NOMO-1 treated with DMSO at 0.1 percent for 48 hours (cell line): ENCODE results near the gene ATF6.

Source experiments
- DNase-seq: peaks from one replicate; lab custom pipeline; 2025; ENCODE audit not compliant: unreplicated experiment; lab: John Stamatoyannopoulos, UW

Gene ATF6

GRCh38 chr1:161933592-161934588, 167.8 kb downstream of the ATF6 start:
- peak; percentile 27 for DNase-seq

GRCh38 chr1:161935264-161935663, 169.1 kb downstream of the ATF6 start:
- DNase-seq = no peak

GRCh38 chr1:161936786-161937185, 170.7 kb downstream of the ATF6 start:
- DNase-seq = no peak

- no peak for DNase-seq
These were observed 174.9 kb downstream of the ATF6 start for GRCh38 chr1:161940866-161941591.

- DNase-seq = no peak
These were observed 175.8 kb downstream of the ATF6 start for GRCh38 chr1:161941726-161942436.

- DNase-seq = no peak
These were observed 177.6 kb downstream of the ATF6 start for GRCh38 chr1:161943737-161944136.

- no peak for DNase-seq
These were observed 178.3 kb downstream of the ATF6 start for GRCh38 chr1:161944381-161944780.

- no peak for DNase-seq
These were observed 179.4 kb downstream of the ATF6 start for GRCh38 chr1:161945306-161946060.

GRCh38 chr1:161946071-161946987, 180.2 kb downstream of the ATF6 start:
- no peak for DNase-seq

- DNase-seq = peak; percentile 48
These were observed 182.3 kb downstream of the ATF6 start for GRCh38 chr1:161948435-161948834.

GRCh38 chr1:161949548-161949947, 183.4 kb downstream of the ATF6 start:
- DNase-seq = no peak

GRCh38 chr1:161950377-161950776, 184.3 kb downstream of the ATF6 start:
- no peak for DNase-seq

- DNase-seq = no peak
These were observed 185.5 kb downstream of the ATF6 start for GRCh38 chr1:161951646-161952045.

GRCh38 chr1:161952607-161953172, 186.6 kb downstream of the ATF6 start:
- DNase-seq = peak; percentile 22

- no peak for DNase-seq
These were observed 187.3 kb downstream of the ATF6 start for GRCh38 chr1:161953256-161953920.

GRCh38 chr1:161954050-161954449, 187.9 kb downstream of the ATF6 start:
- peak; percentile 28 for DNase-seq

- no peak for DNase-seq
These were observed 188.3 kb downstream of the ATF6 start for GRCh38 chr1:161954466-161954865.

GRCh38 chr1:161955606-161956005, 189.5 kb downstream of the ATF6 start:
- DNase-seq = no peak

- DNase-seq = no peak
These were observed 190.0 kb downstream of the ATF6 start for GRCh38 chr1:161956097-161956496.
